ENCODE results near the gene MDGA2.
"Not testable (repeated sequence)": the region's sequence is repeated elsewhere in the genome, so short reads cannot be mapped to it uniquely, and the experiment has no call there.

Gene MDGA2

DNA sequence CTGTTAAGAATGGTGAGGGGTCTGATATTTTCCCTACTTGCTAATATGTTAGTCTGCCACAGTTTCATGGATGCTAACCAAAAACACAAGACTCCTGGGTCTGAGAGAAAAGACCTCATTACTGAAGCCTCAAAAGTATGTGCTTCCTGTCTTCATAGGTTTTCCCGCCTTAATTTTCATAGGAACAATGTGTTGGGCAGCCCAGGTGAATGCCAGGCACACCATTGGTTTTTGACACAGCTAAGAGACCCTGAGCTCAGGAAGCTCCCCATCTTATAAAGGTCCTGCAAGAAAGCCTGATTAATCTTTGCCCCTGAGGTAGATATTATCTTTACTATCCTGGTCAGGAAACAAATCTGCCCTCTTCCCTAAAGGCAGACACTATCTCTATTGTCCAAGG, 464.1 kb downstream of the MDGA2 start:
- DNase-seq = no peak

DNA sequence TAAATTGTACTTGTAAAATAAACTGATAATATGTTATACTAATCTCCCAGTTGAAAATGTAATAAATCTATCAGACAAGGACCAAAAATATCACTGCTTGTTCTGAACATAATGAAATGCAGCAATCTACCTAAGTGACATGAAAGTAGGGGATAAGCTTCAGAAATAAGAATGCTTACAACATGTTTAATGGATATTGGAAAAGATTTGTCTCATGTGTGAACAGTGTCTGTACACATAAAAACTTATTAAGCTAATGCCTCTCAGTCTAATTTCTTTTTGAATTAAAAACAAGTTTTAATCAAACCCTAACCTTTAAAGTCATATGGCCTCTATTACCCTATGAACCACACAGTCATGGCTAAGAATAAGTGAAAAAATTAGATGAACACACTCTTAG, 465.3 kb downstream of the MDGA2 start:
- DNase-seq = no peak

GRCh38 chr14:47208434-47208833, 467.0 kb downstream of the MDGA2 start:
- no peak for DNase-seq

DNA sequence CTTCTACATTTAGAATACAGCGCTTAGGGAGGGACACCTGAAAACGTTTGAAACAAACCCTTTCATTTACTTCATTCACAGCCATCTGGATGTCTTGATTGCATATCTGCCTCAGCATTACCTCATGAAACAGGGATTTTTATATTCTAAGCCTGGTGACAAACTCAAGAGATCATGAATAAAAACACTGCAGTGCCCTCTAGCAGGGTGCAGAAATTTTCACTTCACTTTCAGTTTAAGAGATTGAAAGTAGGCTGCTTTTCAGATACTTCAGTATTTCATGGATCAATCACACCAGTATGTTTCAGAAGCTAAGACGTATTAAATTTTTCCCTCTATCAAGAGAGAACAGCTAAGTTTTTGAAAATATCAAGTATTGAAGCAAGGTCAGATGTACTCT, 467.8 kb downstream of the MDGA2 start:
- no peak for DNase-seq

DNA sequence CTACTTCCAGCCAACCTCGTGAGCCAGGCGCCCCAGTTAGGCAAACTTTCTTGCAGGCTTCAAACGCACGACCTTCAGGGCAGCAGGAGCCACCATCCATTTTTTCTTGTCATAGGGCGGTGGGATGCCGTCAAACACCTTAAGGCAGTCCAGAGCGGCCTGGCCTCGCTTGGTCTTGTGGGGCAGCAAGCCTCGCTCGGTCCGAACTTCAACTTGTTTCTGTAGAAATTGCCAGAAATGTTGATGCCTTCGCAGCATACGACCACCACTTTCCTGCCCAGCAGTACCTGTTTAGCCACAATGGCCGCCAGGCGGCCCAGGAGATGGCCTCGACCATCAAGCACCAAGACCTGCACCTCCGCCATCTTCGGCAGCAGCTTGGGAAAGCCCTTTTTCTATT, 474.7 kb downstream of the MDGA2 start:
- DNase-seq = no peak

DNA sequence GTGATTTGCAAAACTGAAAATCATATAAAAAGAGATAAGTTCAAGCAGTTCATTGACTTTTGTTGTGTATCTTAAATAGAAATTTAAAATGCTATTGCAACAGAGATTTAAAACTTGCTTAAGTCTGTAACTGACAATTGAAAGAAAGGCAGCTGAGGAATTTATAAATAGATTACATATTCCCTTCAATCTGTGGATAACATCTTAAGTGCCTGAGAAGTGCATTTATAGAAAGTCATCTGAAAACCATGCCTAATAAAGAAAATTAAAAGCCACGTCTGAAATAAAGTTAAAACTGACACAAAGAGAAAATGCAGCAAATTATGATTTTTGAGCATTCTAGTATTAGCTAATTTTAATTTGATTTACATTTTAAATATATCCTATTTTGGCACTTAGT, 479.8 kb downstream of the MDGA2 start:
- DNase-seq = no peak

- DNase-seq = no peak
Measured at GRCh38 chr14:47194055-47194454, 481.4 kb downstream of the MDGA2 start.

DNA sequence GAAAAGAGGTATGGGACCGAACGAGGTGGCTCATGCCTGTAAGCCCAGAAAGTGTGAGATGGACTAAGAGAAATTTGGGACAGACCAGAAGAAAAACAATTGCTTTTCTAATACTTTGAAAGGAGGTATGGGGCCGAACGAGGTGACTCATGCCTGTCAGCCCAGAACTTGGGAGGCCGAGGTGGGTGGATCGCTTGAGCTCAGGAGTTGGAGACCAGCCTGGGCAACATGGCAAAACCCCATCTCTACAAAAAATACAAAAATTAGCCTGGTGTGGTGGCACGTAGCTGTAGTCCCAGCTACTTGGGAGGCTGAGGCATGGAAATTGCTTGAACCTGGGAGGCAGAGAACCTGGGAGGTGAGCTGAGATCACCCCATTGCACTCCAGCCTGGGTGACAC, 483.2 kb downstream of the MDGA2 start:
- not testable (repeated sequence) for DNase-seq

- DNase-seq = no peak
Measured at GRCh38 chr14:47191700-47192099, 483.7 kb downstream of the MDGA2 start.

- DNase-seq = no peak
Measured at GRCh38 chr14:47189911-47190484, 485.4 kb downstream of the MDGA2 start.

DNA sequence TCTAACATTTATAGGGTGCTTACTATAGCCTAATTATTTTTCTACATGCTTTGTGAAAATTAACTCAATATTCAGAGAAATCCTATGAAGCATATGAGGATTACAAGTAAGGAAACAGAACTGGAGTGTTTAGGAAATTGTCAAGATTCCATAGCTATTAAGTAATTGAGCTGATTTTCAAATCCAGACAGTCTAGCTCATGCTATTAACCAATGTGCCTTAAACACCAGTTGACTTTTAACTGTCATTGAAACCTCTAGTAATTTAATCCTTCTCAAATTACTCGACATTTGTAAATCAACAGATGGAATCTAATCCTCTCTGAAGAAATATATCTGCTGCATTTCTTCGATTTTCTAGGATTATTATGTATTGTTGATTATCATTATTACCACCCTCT, 488.9 kb downstream of the MDGA2 start:
- no peak for DNase-seq

GRCh38 chr14:47179906-47180305, 495.5 kb downstream of the MDGA2 start:
- no peak for DNase-seq

DNA sequence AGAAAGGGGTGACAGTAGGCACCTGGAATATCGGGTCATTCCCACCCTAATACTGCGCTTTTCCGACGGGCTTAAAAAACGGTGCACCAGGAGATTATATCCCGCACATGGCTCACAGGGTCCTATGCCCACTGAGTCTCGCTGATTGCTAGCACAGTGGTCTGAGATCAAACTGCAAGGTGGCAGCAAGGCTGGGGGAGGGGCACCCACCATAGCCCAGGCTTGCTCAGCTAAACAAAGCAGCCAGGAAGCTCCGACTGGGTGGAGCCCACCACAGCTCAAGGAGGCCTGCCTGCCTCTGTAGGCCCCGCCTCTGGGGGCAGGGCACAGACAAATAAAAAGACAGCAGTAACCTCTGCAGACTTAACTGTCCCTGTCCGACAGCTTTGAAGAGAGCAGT, 503.5 kb downstream of the MDGA2 start:
- DNase-seq = not testable (repeated sequence)

- DNase-seq = no peak
Measured at GRCh38 chr14:47167402-47167801, 508.0 kb downstream of the MDGA2 start.

- no peak for DNase-seq
Measured at GRCh38 chr14:47155395-47155794, 520.0 kb downstream of the MDGA2 start.

- no peak for DNase-seq
Measured at GRCh38 chr14:47154276-47154797, 521.1 kb downstream of the MDGA2 start.

GRCh38 chr14:47153746-47154145, 521.7 kb downstream of the MDGA2 start:
- DNase-seq = no peak

GRCh38 chr14:47150267-47150666, 525.1 kb downstream of the MDGA2 start:
- DNase-seq = no peak

- no peak for DNase-seq
Measured at GRCh38 chr14:47149326-47149725, 526.1 kb downstream of the MDGA2 start.

DNA sequence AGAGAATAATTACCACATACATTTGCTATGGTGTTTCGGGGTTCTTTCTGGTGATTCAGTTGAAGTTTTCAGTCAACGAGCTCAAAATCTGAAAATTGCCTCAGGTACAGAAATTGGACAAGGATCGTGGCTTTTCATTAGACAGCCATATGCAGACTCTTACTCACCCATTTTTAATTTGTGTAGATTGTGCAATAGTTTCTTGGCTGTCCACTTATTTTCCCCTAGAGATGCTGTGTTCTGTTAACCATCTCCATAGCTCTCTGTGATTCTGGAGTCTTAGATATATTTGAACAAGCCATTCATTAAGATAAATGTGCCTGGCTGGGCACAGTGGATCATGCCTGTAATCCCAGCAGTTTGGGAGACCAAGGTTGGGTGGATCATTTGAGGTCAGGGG, 526.7 kb downstream of the MDGA2 start:
- no peak for DNase-seq

- no peak for DNase-seq
Measured at GRCh38 chr14:47120645-47121044, 554.8 kb downstream of the MDGA2 start.

GRCh38 chr14:47103771-47104170, 571.6 kb downstream of the MDGA2 start:
- DNase-seq = no peak

GRCh38 chr14:47102472-47102871, 572.9 kb downstream of the MDGA2 start:
- DNase-seq = no peak

DNA sequence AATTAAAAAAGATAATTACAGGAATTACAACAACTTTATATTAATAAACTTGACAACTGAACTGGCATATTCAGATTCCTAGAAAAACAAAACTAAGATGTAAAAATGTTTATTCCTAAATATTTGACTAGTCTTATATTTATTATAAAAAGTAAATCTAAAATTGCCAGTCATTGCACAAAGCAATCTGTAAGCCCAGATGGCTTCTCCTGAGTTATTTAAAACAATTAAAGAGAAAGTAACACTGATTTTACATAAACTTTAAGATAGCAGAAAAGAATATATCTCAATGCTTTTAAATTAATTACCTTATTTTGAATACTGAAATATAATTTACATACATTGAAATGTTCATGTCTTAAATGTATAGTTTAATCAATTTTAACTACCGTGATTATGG, 589.7 kb downstream of the MDGA2 start:
- no peak for DNase-seq

DNA sequence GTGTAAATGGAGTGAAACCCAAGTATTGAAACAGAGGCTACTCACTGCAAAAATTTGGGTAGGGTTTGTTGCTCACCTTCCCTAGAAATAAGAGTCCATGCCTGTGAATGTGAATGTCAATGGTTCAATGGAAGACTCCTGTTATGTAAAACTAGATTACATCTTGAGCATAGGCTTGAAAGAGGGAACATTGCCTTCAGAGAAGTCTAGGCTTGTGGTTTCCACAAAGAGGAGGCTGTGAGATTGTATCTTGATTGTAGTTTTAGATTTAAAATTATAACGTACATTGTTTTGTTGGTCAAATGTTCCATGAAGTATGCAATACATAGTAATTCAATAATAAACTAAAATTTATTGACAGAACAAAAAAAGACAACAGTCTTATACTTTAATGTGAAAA, 610.1 kb downstream of the MDGA2 start:
- no peak for DNase-seq

DNA sequence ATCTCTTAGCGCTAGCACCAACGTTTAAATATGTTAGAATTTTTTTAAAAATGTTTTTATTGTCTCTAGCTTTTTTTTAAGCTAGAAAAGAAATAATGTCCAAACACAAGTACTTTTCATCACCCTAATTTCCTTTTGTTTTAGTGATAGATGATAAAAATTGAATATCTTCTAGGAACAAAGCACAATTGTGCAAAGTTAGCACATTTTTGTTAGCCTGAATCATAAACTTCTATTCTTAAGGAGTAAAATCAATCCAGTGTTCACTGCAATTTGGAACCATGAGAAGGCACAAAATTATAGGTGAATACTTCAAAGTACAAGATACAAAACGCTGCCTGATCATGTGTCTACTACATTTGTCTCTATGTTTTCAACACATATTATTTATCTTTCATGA, 615.4 kb downstream of the MDGA2 start:
- no peak for DNase-seq

Measured in SIG-M5 (cell line).